Stimulated activated naive B cell treated with anti-CD40 and anti-IgM and Interleukin-4, amounts not matched to agents 10 μg/mL and 1 μg/mL and 100 μg/mL, for 72 hours (primary cell): ENCODE data around the gene SQSTM1.
"Not testable (repeated sequence)": the region's sequence is repeated elsewhere in the genome, so short reads cannot be mapped to it uniquely, and the experiment has no call there.

Experiments used
- ATAC-seq, 2 donors: fragments of 150-1000 bp; cut with Tn5 transposase; replicated peaks; 2 replicates each; pipeline ENCODE4 v1.10.0; 2021; ENCODE audit warnings: moderate library complexity in 1 of 2
- DNase-seq: peaks from one replicate; pipeline ENCODE4 v3.0.0; 2021
- H3K27ac Mint-ChIP-seq: one replicate; pipeline ENCODE4 v1.8.0; 2022; ENCODE audit warnings: mild to moderate bottlenecking, mixed read lengths
- H3K27me3 Mint-ChIP-seq, 2 donors: one replicate each; pipeline ENCODE4 v1.8.0; 2022; ENCODE audit warnings: mixed read lengths in 2 of 2
- H3K36me3 Mint-ChIP-seq, 2 donors: one replicate each; pipeline ENCODE4 v1.8.0; 2022; ENCODE audit warnings: mixed read lengths in 2 of 2, mild to moderate bottlenecking in 1 of 2
- H3K4me1 Mint-ChIP-seq, 2 donors: one replicate each; pipeline ENCODE4 v1.8.0; 2022; ENCODE audit warnings: mixed read lengths in 2 of 2, mild to moderate bottlenecking in 1 of 2
- H3K4me3 Mint-ChIP-seq, 2 donors: one replicate each; pipeline ENCODE4 v1.8.0; 2022; ENCODE audit warnings: mild to moderate bottlenecking in 2 of 2, mixed read lengths in 2 of 2, moderate library complexity in 1 of 2
- H3K9me3 Mint-ChIP-seq, 2 donors: one replicate each; pipeline ENCODE4 v1.8.0; 2022; ENCODE audit warnings: mixed read lengths in 2 of 2, mild to moderate bottlenecking in 1 of 2

The SQSTM1 gene

GRCh38 chr5:179869101-179869500, 48.4 kb downstream of the SQSTM1 start:
- H3K4me3 Mint-ChIP-seq: no peak overlapping the region
- DNase-seq: no peak
- H3K27ac Mint-ChIP-seq: no peak overlapping the region
- H3K4me1 Mint-ChIP-seq: peaks cover 8 to 25% of the 10 kb centered on the region in 2 donors
- no peaks in the 10 kb centered on the region for H3K9me3 Mint-ChIP-seq
- no peaks in the 10 kb centered on the region for H3K27me3 Mint-ChIP-seq
- ATAC-seq: no peak
- H3K36me3 Mint-ChIP-seq: peaks cover 56 to 64% of the 10 kb centered on the region in 2 donors

GRCh38 chr5:179869641-179870402, 49.1 kb downstream of the SQSTM1 start:
- Mint-ChIP-seq H3K36me3 (peaks cover 58 to 67% of the 10 kb centered on the region in 2 donors), H3K4me3 (no peak overlapping the region), H3K9me3 (no peaks in the 10 kb centered on the region), H3K27ac (peak overlapping the region; percentile 31), H3K27me3 (no peaks in the 10 kb centered on the region), H3K4me1 (peaks cover 8 to 25% of the 10 kb centered on the region in 2 donors)
- no peak for ATAC-seq
- DNase-seq: no peak

- peaks cover 58 to 66% of the 10 kb centered on the region in 2 donors for H3K36me3 Mint-ChIP-seq
- H3K4me1 Mint-ChIP-seq: peaks cover 8 to 23% of the 10 kb centered on the region in 2 donors
- H3K27me3 Mint-ChIP-seq: no peaks in the 10 kb centered on the region
- no peaks in the 10 kb centered on the region for H3K9me3 Mint-ChIP-seq
- peak in 1 of 2 donors; percentile 32 for ATAC-seq
- DNase-seq: no peak
- H3K27ac Mint-ChIP-seq: no peak overlapping the region
- no peak overlapping the region for H3K4me3 Mint-ChIP-seq
Measured at GRCh38 chr5:179870403-179870903, 49.7 kb downstream of the SQSTM1 start.

- ATAC-seq: no peak
Measured at GRCh38 chr5:179870952-179871351, 50.2 kb downstream of the SQSTM1 start.

GRCh38 chr5:179871533-179871932, 50.8 kb downstream of the SQSTM1 start:
- not testable (repeated sequence) for H3K27me3 Mint-ChIP-seq, DNase-seq, H3K27ac Mint-ChIP-seq, H3K4me3 Mint-ChIP-seq, H3K9me3 Mint-ChIP-seq, ATAC-seq
- H3K4me1 Mint-ChIP-seq: peaks cover 8 to 18% of the 10 kb centered on the region in 2 donors
- H3K36me3 Mint-ChIP-seq: peaks cover 62 to 66% of the 10 kb centered on the region in 2 donors

More at GRCh38 chr5:179870952-179871351, 50.2 kb downstream of the SQSTM1 start:
- no peak for DNase-seq
- Mint-ChIP-seq H3K9me3 (no peaks in the 10 kb centered on the region), H3K4me3 (no peak overlapping the region), H3K27ac (no peak overlapping the region), H3K27me3 (no peaks in the 10 kb centered on the region), H3K36me3 (peaks cover 56 to 64% of the 10 kb centered on the region in 2 donors), H3K4me1 (peaks cover 8 to 20% of the 10 kb centered on the region in 2 donors)

GRCh38 chr5:179872055-179872827, 51.5 kb downstream of the SQSTM1 start:
- Mint-ChIP-seq H3K27me3 (no peaks in the 10 kb centered on the region), H3K27ac (no peak overlapping the region), H3K9me3 (no peaks in the 10 kb centered on the region), H3K4me3 (no peak overlapping the region), H3K36me3 (peaks cover 61 to 62% of the 10 kb centered on the region in 2 donors), H3K4me1 (peaks cover 2 to 11% of the 10 kb centered on the region in 2 donors)
- no peak for ATAC-seq
- no peak for DNase-seq

- DNase-seq: no peak
- Mint-ChIP-seq H3K27ac (peak overlapping the region; percentile 37), H3K27me3 (no peaks in the 10 kb centered on the region), H3K36me3 (peaks cover 60 to 62% of the 10 kb centered on the region in 2 donors), H3K9me3 (no peaks in the 10 kb centered on the region), H3K4me3 (no peak overlapping the region), H3K4me1 (peaks cover 0 to 6% of the 10 kb centered on the region in 2 donors)
- no peak for ATAC-seq
Measured at GRCh38 chr5:179872828-179873575, 52.3 kb downstream of the SQSTM1 start.

- no peak overlapping the region for H3K27ac Mint-ChIP-seq
- H3K36me3 Mint-ChIP-seq: peaks cover 58 to 59% of the 10 kb centered on the region in 2 donors
- H3K4me3 Mint-ChIP-seq: no peak overlapping the region
- H3K4me1 Mint-ChIP-seq: no peaks in the 10 kb centered on the region
- no peak for ATAC-seq
- H3K27me3 Mint-ChIP-seq: no peaks in the 10 kb centered on the region
- no peaks in the 10 kb centered on the region for H3K9me3 Mint-ChIP-seq
- no peak for DNase-seq
Measured at GRCh38 chr5:179873588-179874110, 52.9 kb downstream of the SQSTM1 start.

DNA sequence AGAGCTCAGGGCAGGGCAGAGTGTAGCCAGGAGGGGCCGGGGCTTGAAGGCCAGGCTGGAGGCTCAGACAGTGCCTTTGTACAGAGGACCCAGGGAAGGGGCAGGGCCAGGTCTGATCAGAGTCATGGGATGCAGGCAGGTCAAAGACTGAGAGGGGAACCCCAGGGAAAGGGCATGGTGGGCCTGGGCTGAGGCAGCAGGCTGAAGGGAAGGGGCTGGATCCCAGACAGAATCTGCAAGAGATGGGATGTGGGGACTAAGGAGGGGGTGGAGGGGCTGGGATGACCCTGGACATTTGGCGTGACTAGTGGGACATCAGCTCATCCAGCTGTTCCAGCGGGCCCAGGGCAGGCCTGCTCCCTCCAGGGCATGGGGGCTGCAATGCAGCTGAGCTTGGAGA, 53.4 kb downstream of the SQSTM1 start:
- no peaks in the 10 kb centered on the region for H3K9me3 Mint-ChIP-seq
- no peaks in the 10 kb centered on the region for H3K27me3 Mint-ChIP-seq
- ATAC-seq: no peak

DNA sequence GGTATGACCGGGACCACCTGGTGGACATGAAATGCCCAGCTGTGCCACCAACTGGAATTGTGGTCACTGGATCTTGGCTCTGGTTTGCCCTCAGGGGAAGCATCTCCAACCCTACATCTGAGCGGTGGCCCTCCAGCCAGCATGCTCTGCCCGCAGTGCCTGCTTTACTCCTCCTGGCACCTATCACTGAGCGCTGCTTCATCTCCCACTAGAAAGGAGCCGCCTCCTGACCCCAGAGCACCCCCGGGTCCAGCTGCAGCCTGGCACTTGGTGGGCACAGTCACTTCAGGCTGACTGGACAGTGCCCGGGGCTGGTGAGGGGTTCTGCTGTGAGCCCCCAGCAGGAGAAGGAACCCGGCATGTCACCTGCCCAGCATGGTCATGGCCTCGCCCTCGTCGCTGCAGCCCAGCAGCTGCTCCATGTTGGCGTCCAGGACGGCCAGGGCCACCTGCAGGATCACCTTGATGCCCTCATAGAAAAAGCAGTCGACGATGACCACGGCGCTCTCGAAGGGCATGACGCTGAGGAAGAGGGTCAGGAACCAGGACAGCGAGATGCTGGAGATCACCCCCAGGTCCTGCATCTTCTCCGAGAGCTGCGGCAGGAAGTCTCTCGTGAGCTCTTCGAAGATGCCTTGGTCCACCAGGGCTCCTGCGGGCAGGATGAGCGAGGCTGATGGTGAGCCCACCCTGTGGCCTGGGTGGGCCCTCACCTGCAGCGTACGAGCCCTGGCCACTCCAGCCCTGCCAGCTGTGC, 54.0 kb downstream of the SQSTM1 start:
- no peaks in the 10 kb centered on the region for H3K4me1 Mint-ChIP-seq
- no peaks in the 10 kb centered on the region for H3K27me3 Mint-ChIP-seq
- no peak overlapping the region for H3K4me3 Mint-ChIP-seq
- ATAC-seq (no peak), DNase-seq (no peak)
- H3K9me3 Mint-ChIP-seq: no peaks in the 10 kb centered on the region
- H3K27ac Mint-ChIP-seq: no peak overlapping the region
- peaks cover 54 to 57% of the 10 kb centered on the region in 2 donors for H3K36me3 Mint-ChIP-seq

More for the DNA sequence above, 53.4 kb downstream of the SQSTM1 start:
- no peak overlapping the region for H3K4me3 Mint-ChIP-seq
- peaks cover 54 to 55% of the 10 kb centered on the region in 2 donors for H3K36me3 Mint-ChIP-seq
- H3K27ac Mint-ChIP-seq: no peak overlapping the region
- H3K4me1 Mint-ChIP-seq: no peaks in the 10 kb centered on the region
- DNase-seq: no peak

- peaks cover 49 to 54% of the 10 kb centered on the region in 2 donors for H3K36me3 Mint-ChIP-seq
- H3K9me3 Mint-ChIP-seq: no peaks in the 10 kb centered on the region
- DNase-seq (no peak), ATAC-seq (no peak)
- H3K4me3 Mint-ChIP-seq: no peak overlapping the region
- no peaks in the 10 kb centered on the region for H3K27me3 Mint-ChIP-seq
- H3K27ac Mint-ChIP-seq: no peak overlapping the region
- H3K4me1 Mint-ChIP-seq: no peaks in the 10 kb centered on the region
Measured at GRCh38 chr5:179875741-179876609, 55.3 kb downstream of the SQSTM1 start.

DNA sequence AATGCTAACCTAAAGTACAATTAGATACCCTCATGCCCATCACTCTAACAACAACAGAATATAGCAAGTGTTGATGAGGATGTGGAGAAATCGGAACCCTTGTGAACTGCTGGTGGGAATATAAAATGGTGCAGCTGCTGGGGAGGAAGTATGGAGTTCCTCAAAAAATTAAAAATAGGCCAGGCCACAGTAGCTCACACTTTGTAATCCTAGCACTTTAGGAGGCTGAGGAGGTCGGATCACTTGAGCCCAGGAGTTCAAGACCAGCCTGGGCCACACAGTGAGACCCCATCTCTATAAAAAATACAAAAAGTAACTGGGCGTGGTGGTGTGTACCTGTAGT, 55.9 kb downstream of the SQSTM1 start:
- Mint-ChIP-seq H3K36me3 (peaks cover 48 to 54% of the 10 kb centered on the region in 2 donors), H3K4me1 (no peaks in the 10 kb centered on the region), H3K9me3 (no peaks in the 10 kb centered on the region), H3K27ac (no peak overlapping the region), H3K27me3 (no peaks in the 10 kb centered on the region), H3K4me3 (no peak overlapping the region)
- DNase-seq: no peak
- no peak for ATAC-seq
